ENCODE measurements around the gene CD58.
"Not testable (repeated sequence)": the region's sequence is repeated elsewhere in the genome, so short reads cannot be mapped to it uniquely, and the experiment has no call there.

The CD58 gene

DNA sequence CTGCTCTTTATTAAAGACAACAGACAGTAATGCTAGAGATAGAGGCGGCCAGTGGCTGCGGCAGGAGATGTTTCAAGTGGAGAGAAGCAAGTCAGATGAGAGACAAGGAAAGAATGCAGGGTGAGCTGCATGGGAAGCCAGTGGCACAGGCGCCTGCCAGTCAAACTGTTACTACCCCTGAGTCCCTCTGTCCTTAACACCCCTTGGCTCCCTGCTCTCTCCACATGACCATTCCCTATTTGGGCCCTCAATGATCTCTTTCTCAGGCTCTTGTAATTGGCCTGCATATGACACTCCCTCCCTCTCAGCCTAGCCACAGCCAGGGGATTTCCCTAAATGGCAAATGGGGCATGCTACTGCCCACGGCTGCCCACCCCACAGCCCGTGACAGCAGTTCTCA lies 22.6 kb upstream of the CD58 start:
- not testable (repeated sequence) for DNase-seq (ENCODE audit: low read depth in 2 of 2, low spot score in 1 of 2)

DNA sequence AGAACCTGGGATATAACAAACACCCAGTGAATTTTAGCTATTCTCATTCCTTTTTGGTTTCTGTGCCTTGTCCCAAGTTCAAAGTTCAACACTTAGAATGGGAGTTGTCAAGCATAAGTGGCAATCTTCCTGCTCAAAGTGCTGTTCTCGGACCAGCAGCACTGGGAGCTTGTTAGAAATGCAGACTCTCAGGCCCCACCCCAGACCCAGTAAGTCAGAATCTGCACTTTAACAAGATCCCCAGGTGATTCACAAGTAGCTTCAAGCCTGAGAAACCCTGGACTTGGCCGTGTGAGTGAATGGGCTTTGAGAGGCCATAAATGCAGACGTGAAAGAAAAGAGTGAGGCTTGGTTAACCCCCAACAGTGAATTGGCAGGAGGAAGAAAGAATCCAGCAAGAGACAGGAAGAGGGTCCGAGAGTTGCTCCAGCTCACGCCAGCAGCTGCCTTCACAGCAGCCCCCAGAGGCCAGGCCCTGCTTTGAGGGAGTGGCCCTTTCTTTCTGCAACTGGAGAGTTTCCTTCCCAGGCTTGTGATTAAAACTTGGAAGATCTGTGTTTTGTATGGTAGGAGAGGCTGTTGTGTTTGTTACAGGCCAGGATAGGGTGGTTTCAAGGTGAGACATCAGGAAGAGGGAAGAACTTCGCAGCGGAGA lies 21.3 kb upstream of the CD58 start:
- DNase-seq (ENCODE audit: low read depth in 2 of 2, low spot score in 1 of 2), result not testable (repeated sequence)

DNA sequence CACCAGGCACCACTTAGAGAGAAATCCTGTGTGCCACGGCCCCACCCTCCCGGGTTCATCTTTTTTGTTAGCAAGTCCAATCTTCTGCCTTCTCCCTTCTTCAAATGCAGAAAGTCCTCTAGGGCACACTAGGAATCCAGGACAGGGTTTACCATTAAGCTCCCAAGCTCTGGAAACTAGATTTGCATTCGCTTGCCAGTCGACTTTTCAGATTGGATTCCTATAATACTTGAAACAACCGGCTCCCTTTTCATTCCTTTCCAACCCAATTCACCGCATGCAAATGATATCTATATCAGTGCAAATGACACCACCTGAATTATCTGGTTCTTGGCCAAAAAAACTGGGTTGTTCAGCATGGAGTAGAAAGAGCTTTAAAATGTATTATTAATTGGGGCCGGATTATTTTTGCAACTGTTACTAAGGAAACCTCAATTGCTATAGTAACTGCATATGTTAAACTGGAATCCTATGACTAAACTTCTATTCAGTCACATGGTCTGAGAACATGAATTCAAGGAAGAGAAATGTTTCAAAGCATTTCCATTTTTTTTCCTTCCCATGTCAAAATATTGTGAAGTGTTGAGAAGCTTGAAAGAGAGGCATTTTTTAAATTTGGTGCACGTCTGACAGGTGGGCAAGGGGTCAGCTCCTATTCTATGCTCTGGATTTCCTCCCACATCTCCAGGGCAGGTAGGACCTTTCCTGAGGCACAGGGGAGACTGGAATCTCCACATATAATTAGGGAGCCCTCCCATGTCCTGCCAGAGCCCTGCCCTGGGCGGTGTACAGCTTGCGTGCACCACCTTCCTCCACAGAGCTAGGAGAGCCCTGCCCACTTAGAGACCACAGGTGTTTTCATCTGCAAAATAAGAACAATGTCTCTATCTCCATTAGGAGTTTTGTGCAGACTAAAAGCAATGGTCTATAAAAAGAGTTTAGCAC lies 20.5 kb upstream of the CD58 start:
- DNase-seq (ENCODE audit: low read depth in 2 of 2, low spot score in 1 of 2), result not testable (repeated sequence)

- not testable (repeated sequence) for DNase-seq (ENCODE audit: low read depth in 2 of 2, low spot score in 1 of 2)
Observed at GRCh38 chr1:116590359-116591005, 19.7 kb upstream of the CD58 start.

GRCh38 chr1:116589101-116589735 lies 18.4 kb upstream of the CD58 start:
- not testable (repeated sequence) for DNase-seq (ENCODE audit: low read depth in 2 of 2, low spot score in 1 of 2)

GRCh38 chr1:116587501-116588227 lies 16.8 kb upstream of the CD58 start:
- DNase-seq (ENCODE audit: low read depth in 2 of 2, low spot score in 1 of 2), result no peak

DNA sequence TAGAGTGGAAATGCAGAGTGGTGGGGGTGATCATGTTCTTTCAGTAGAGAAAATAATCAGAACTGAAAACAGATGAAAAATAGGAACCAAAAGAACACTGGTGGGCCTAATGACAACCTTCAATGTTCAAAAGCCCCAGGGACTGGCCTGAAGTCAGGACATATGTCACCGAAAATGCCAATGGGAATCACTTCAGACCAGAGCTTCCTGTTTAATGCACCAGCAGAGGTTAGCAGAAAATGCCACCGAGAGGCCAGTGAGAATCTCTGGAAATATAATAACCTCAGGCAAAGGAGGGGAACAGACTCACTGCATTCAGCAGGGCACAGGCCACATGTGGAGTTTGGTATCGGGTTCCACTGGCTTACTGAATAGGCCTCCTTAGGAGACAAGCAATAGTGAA lies 15.9 kb upstream of the CD58 start:
- no peak for DNase-seq (ENCODE audit: low read depth in 2 of 2, low spot score in 1 of 2)

DNA sequence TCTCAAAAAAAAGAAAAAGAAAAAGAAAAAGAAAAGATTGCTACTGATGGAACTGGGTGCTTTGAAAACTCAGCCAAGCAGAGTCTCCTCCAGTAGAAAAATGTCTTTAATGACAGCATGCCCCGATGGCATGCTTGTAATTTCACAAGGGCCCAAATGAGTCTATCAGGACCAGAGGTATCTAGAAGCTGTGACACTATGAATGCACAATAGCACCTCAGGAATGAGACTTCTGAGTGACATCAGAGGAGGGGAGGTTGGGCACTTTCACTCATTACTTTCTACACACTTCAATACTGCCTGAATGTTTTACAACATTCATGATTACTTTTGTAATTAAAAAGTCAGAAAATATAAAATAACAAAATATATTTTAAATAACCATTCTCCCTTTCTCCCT lies 15.1 kb upstream of the CD58 start:
- no peak for DNase-seq (ENCODE audit: low read depth in 2 of 2, low spot score in 1 of 2)

DNA sequence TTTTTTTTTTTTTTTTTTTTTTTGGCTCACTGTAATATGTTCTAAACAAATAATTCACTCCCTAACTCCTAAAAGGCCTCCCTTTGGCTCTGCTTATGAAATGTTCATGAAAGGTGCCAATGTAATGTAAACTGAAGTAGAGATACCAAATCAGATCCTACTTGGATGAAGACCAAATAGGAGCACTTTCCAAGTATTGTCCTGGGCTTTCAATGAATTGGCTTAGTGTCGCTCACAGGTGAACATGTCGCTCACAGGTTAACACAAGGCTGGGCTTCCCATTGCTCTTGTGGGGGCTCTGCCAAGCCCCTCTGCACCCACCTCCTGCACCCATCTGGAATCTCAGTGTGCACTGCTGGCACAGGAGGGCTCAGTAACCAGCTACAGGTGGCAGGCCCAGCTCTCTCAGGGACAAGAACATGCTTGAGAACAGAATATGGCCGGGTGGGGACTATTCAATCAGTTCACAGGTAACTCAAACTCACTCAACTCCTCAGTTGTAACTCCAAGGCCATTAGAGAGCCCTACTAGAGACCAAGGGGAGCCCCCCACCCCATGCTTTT lies 10.6 kb upstream of the CD58 start:
- DNase-seq (ENCODE audit: low read depth in 2 of 2, low spot score in 1 of 2), result no peak

- no peak for DNase-seq (ENCODE audit: low read depth in 2 of 2, low spot score in 1 of 2)
Observed at GRCh38 chr1:116580446-116581322, 9.9 kb upstream of the CD58 start.

DNA sequence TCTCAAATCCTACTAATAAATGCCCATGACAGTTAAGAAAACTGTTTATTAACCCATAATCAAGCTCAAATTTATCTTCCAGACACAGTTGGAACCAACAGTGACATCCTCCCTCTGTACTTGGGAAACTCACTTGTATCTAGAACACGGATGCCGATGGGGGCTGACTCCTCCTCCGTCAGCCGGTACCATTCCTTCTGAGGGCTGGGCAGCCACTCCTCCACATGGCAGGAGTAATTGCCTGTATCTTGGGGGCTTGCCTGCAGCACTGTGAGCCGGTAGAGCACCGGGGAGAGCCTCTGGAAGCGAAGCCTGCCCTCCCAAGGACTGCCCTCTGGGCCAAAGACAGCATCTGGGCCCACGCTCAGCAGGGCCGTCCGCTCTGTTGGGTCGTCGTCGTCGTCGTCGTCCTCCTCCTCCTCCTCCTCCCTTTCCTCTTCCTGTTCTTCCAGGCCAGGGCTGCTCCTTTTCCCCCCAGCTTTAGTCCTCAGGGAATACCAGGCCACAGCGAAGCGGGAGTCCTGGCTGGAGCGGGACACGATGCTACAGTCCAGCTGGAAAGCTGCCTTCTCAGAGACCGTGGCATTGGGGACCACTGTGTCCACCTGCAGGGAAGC lies 8.5 kb upstream of the CD58 start:
- no peak for DNase-seq (ENCODE audit: low read depth in 2 of 2, low spot score in 1 of 2)

DNA sequence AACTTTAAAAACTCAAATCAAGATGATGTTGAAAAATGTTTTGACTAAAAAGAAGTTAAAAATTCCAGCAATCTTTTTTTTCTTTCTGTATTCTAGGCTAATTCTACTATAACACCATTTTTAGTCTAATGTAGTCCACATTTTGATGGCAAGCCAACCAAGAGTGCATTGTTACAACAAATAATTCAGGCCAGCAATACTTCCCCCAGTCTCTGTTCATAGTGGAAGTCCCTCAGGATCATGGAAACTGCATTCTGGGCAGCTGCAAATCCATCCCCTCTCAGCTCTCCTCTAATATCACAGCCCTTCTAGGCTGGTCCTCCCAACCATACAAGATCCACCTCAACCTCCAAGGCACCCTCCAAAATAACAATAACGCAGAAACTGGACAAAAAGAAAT lies 7.8 kb upstream of the CD58 start:
- no peak for DNase-seq (ENCODE audit: low read depth in 2 of 2, low spot score in 1 of 2)

DNA sequence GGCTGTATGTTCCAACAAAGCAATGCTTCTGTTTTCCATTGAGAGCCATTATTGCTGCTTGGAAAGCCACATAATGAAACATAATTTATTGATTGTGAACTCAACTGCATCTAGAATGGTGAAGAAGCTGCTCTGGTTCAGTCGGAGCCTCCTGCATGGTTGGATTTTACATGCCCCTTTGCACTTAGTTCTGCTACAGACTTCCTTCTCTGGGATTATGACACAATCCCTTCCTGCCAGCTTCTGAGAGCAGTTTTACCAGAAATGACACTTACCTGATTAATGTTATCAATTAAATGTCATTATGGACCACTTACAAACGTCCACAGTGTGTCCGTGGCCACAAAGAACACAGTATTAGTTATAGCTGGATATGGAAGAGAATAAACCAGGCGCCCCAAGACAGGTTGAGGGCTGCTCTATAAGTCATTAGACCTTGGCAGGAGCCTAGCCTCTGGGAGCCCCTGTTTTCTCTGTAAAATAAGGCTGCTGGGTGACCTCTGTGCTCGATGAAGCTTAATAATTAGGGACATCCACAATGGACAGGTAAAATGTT lies 7.0 kb upstream of the CD58 start:
- no peak for DNase-seq (ENCODE audit: low read depth in 2 of 2, low spot score in 1 of 2)

- peak; percentile 18 to 28 for DNase-seq (ENCODE audit: low read depth in 2 of 2, low spot score in 1 of 2)
Observed at GRCh38 chr1:116574581-116575291, 3.9 kb upstream of the CD58 start.

DNA sequence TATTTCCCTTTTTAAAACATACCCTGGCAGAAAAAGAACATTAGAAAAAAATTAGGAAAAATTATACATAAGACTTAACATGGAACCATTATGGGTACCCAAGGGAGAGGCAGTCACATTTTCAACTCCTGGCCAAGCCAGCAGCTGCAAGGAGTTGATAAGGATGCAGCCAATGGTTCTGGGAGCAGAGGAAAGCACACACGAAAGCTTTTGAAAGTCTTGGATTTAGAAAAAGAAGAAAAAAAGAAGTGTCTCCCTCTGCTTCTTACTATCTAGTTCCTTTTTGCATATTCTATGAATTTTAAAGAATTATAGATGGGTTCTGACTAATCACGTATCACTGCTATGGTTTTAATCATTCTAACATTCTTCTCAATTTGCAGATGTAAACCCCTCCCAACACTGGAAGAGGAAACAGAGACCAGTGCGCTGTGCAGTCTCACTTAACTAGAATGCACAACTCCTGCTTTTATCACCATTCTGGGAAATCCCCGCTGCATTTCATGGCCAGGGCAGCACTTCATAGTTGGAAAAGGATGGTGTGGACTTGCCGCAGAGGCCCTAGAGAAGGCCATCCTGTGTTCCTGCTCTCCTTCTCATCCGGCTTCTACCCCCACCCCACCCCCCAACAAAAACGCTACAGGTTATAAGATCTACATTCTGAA lies 2.7 kb upstream of the CD58 start:
- no peak for DNase-seq (ENCODE audit: low read depth in 2 of 2, low spot score in 1 of 2)

- DNase-seq (ENCODE audit: low read depth in 2 of 2, low spot score in 1 of 2), result no peak
Observed at GRCh38 chr1:116572771-116573430, 2.1 kb upstream of the CD58 start.

DNA sequence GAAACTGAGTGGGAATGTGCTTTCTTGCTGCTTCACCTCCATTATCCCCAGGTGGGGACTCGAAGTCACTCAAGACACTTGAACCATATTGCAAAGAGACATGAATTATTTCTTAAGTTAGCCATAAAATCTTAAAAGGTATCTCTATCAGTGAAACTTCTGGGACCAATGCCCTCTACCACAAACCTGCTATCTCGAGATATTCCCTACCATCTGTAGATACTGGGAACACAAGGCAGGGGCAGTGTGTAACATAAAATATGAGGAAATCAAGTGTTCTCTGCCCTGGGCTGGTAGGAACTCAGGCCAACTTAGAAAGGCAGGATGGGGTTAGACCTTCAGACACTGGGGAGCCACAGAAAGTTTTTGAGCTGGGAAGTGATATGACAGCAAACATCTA lies 1.3 kb upstream of the CD58 start:
- no peak for DNase-seq (ENCODE audit: low read depth in 2 of 2, low spot score in 1 of 2)

Data from stimulated activated CD8-positive, alpha-beta memory T cell treated with anti-CD3 and anti-CD28 coated beads, Interleukin-4, amount 100 ng/mL, for 4 hours (primary cell).